ENCODE results near the gene PMPCA.

PMPCA gene

GRCh38 chr9:136392538-136393449 lies 17.7 kb upstream of the PMPCA start:
- TF ChIP-seq, protein P1, sequence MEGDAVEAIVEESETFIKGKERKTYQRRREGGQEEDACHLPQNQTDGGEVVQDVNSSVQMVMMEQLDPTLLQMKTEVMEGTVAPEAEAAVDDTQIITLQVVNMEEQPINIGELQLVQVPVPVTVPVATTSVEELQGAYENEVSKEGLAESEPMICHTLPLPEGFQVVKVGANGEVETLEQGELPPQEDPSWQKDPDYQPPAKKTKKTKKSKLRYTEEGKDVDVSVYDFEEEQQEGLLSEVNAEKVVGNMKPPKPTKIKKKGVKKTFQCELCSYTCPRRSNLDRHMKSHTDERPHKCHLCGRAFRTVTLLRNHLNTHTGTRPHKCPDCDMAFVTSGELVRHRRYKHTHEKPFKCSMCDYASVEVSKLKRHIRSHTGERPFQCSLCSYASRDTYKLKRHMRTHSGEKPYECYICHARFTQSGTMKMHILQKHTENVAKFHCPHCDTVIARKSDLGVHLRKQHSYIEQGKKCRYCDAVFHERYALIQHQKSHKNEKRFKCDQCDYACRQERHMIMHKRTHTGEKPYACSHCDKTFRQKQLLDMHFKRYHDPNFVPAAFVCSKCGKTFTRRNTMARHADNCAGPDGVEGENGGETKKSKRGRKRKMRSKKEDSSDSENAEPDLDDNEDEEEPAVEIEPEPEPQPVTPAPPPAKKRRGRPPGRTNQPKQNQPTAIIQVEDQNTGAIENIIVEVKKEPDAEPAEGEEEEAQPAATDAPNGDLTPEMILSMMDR (IDR thresholded peaks at IDR 0.05) = no peak

DNA sequence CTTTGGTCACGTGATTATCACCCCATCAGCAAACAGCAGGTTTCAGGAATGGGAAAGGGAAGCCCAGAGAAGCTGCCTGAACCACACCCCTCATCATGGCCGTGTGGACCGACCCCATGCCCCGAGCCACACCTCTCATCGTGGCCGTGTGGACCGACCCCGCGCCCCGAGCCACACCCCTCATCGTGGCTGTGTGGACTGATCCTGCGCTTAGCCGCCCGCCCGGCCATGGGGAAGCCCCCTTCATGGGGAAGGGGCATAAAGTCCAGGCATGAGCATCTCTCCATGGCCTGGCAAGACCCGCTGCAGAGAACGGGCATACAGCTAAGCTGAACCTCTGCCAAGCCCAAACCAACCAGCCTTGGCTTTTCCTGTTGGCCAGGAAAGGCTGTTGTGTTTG lies 16.9 kb upstream of the PMPCA start:
- TF ChIP-seq, protein P1 (IDR thresholded peaks at IDR 0.05) = no peak

DNA sequence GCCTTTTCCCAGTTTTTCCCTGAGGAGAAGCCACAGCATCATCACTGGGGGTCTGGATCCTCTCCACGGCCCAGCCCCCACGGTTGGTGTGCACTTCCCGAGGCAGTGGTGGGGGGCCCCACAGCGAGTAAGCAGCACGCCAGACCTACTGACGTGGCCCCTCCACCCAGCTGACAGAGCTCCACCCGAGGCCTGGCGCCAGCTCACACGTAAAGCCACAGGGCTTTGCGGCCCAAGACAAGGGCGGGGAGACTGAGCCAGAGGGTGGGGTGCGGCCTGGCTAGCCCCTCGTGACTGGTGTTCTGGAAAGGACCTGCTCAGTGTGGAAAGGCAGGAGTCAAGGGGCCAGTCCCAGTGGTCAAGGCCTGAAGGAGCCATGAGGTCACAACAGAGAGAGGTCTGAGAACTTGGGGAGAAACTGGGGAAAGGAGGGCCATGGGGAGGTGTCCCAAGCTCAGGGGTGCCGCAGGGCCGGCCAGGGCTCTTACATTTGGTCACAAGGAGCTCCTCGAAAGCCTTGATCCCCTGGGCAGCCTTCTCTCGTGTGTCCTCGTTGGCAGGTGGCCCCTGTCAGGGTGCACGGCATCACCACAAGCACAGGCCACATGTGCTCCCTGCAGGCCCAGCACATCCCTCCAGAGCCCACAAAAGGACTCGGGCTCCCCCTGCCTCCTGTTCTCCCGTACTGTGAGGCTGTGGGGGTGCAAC lies 16.0 kb upstream of the PMPCA start:
- TF ChIP-seq, protein P1 (IDR thresholded peaks at IDR 0.05) = no peak

DNA sequence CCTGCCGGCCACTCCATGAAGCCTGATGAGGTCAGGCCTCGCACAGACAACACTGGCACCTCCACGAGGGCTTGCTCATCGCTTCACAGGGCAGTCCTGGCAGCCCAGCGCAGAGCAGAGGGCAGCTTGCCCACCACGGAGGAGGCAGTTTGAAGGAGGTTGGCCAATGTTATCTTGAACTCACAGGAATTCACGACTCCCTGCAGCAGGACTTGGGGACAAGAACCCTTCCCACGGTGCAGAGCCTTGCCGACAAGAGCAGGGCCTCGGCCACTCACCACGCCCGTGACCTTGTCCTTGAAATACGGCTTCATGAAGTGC lies 15.5 kb upstream of the PMPCA start:
- TF ChIP-seq, protein P1 (IDR thresholded peaks at IDR 0.05) = no peak

GRCh38 chr9:136395345-136396218 lies 14.9 kb upstream of the PMPCA start:
- TF ChIP-seq, protein P1 (IDR thresholded peaks at IDR 0.05) = no peak

GRCh38 chr9:136396219-136396515 lies 14.3 kb upstream of the PMPCA start:
- TF ChIP-seq, protein P1 (IDR thresholded peaks at IDR 0.05) = no peak

DNA sequence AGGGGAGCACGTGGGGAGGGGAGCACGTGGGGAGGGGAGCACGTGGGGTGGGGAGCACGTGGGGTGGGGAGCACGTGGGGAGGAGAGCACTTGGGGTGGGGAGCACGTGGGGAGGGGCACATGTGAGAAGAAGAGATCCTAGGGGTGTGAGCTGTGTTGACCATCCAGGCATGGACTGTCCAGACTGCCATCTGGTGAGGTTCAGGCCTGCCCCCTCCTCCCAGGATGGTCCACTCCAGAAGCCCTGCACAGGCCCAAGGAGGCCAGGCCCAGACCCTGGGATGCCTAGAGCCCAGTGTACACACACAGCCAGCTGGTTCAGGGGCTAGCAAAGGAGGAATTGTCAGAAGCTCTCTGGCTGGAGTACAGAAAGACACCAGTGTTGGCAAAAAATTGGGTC lies 12.8 kb upstream of the PMPCA start:
- TF ChIP-seq, protein P1 (IDR thresholded peaks at IDR 0.05) = no peak
